Omental fat pad (tissue), 4 donors: ENCODE data around the gene GEMIN5. TPM values are rescaled to one million over a fixed set of nuclear protein-coding genes. Genes with fewer than 3 reads are reported as not detected.
"Not testable (repeated sequence)": the region's sequence is repeated elsewhere in the genome, so short reads cannot be mapped to it uniquely, and the experiment has no call there.

ENCODE experiments used
- ATAC-seq: fragments of 150-250 bp; one replicate; pipeline ENCODE4 v1.9.1; 2016; ENCODE audit warnings: mild to moderate bottlenecking, moderate library complexity; ENCODE audit not compliant: low FRiP score
- DNase-seq: peaks from one replicate; pipeline ENCODE4 v3.0.0-alpha.2; 2019; ENCODE audit warnings: low spot score
- CTCF ChIP-seq, 3 donors: fragments of 450-650 bp; IDR thresholded peaks; one replicate each; pipeline ENCODE4 v1.5.1; 2016 to 2017; ENCODE audit warnings: antibody characterized with exemption in 3 of 3, mild to moderate bottlenecking in 3 of 3, moderate library complexity in 2 of 3
- total RNA-seq, 4 donors: library from RNA; depleted of rRNA; stranded (reverse); fragments of >200 nt; gene quantifications; one replicate each; pipeline ENCODE4 v1.1.0, GENCODE V29; 2016

GEMIN5 gene
- total RNA-seq, 4 donors from 2014 or later = 13.5 to 25.8 (median 20.2) TPM

DNA sequence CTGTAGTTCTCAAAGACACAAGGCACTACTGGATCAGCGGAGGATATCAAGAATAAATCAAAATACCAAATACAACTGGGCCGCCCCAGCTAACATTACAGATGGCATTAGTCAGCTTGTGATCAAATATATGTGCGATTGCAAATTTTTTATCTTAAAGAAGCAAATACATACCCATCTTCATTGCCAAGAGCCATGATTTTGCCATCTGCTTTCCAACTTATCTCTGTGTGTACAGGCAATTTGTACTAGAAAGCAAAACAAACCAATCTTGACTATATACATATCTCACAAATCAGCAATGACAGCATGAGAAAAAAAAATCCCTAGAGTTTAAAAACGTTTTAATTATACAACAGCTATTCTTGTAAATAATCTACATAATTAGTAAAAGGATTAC is 20.3 kb downstream of the GEMIN5 start:
- DNase-seq (no peak), ATAC-seq (no peak)
- TF ChIP-seq CTCF (IDR thresholded peaks at IDR 0.05) = no peak

- no peak for DNase-seq
- TF ChIP-seq CTCF (IDR thresholded peaks at IDR 0.05) = no peak
- no peak for ATAC-seq
Observed at GRCh38 chr5:154916874-154917273, 21.1 kb downstream of the GEMIN5 start.

GRCh38 chr5:154905601-154906000 is 32.4 kb downstream of the GEMIN5 start:
- not testable (repeated sequence) for ATAC-seq, DNase-seq

DNA sequence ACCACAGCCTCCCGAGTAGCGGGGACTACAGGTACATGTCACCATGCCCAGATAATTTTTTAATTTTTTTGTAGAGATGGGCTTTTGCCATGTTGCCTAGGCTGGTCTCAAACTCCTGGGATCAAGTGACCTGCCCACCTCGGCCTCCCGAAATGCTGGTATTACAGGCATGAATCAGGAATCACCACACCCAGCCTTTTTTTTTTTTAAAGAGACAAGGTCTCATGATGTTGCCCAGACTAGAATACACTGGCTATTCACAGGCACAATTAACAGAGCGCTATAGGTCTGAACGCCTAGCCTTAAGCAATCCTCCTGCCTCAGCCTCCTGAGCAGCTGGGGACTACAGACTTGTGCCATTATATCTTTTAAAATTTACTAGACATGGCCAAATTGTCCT is 36.1 kb downstream of the GEMIN5 start:
- no peak for ATAC-seq
- TF ChIP-seq CTCF (IDR thresholded peaks at IDR 0.05) = no peak
- no peak for DNase-seq

GRCh38 chr5:154901276-154901675 is 36.7 kb downstream of the GEMIN5 start:
- no peak for TF ChIP-seq CTCF (IDR thresholded peaks at IDR 0.05)
- DNase-seq (no peak), ATAC-seq (no peak)

DNA sequence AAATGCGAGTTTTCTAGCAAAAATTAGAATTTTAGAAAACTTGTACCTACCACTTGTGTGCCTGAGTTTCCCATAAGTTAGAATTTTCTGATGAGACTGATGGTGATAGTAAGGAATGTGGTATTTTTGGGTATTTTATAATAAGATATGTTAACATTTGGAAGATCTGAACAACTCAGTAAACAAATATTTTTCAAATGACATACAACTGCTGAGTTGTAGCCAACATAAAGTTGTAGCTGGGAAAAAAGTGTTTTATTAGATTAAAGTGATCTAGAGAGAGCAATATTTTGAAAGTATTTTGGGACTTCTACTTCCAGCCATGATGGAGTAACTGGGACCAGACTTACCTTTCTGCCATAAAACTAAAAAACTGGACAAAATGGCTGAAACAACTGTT is 37.9 kb downstream of the GEMIN5 start:
- ATAC-seq = no peak
- DNase-seq = no peak
- TF ChIP-seq CTCF (IDR thresholded peaks at IDR 0.05) = no peak

DNA sequence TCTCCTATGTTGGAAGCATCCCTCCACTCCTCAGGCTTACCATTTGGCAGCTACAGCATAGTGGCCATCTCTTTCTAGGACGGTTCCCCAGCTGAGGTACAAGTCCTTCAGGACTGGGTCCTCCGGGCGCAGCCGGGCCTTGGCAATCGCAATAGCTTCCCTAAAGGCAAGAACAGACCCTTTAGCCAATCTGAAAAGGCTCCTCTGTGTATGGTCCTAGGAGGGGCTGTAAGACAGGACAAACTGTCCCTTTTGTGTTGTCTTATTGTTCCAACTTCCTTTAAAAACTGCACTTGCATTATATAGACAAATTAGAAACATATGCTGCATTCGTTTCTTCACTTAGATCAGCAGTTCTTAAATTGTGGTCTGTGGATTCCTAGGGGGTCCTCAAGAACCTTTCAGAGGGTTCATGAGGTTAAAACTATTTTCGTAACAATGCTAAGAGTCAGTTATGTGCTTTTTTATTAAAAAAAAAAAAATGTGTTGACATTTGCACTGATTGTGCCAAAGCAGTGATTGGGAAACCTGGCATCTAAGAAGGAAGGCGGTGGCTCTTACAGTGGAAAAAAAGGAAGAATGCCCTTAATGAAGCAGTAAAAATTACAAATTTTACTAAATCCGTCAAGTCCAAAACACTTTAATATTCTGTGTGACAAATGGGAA is 38.7 kb downstream of the GEMIN5 start:
- no peak for TF ChIP-seq CTCF (IDR thresholded peaks at IDR 0.05)
- ATAC-seq (peak; percentile 41), DNase-seq (no peak)
